ENCODE results near the gene ERMAP. TPM values are rescaled to one million over a fixed set of nuclear protein-coding genes. Genes with fewer than 3 reads are reported as not detected.
A peak's percentile ranks its signal among the peaks of the same experiment; 100 is the strongest.

Gene ERMAP
- 1 to 10 TPM; 1.4 to 6.5 (median 3.9) TPM for total RNA-seq

DNA sequence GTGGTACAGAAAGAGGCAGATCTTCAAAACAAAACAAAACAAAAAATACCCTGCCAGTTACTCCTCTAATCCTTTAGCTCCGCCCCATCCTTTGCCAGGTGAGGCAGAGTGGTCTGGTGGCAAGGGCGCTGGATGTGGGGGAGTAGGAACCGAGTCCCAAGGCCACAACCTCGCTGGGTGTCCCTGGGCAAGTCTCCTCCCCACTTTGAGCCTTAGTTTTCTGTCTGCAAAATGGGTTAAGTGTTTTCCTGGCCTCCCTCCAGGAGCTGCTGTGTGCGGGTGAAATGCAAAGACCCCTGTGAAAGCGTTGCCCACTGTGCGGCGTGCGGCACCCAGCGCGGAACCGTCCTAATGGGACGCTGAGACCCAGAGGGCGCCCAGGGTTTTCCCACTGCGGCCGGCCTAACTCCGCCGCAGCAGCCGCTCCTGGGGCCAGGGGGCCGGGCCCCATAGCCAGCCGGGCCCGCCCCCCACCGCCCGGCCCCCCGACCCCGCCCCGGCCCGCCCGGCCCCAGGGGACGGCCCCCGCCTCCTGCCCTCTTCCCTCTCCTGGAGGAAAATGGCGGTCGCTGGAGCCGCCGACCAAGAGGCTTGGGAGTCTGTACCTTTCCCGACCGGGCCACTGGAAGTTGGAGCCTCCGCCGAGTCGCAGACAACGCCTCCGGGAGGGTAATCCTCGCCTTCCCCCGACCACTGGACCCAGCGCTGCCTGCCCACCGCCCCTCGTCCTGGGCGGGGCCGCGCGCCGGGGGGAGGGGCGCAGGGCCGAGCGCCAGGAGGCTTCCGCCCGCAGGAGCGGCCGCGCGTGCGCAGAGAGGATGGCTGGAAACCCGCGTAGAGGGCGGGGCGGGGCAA, at the start of gene ERMAP, which contains the start of gene SVBP:
Gene ERMAP, plus strand, starts transcription at position 538 of the 855 bp plus-strand sequence. CDS start 13,327 bp downstream, outside the sequence.
Gene SVBP, minus strand, starts transcription at position 813 of the 855 bp plus-strand sequence. CDS start 853 bp downstream, outside the sequence.
- Histone ChIP-seq H3K27ac (peak within 1 kb of the TSS; percentile 88 to 100 (median 96)), H3K4me3 (peak within 1 kb of the TSS; percentile 65 to 95 (median 76)), H3K9me3 (no peaks in the 10 kb centered on the region), H3K4me1 (peaks cover 2 to 20% of the 10 kb centered on the region in 2 donors), H3K36me3 (no peaks in the 10 kb centered on the region), H3K27me3 (no peaks in the 10 kb centered on the region)
- TF ChIP-seq, protein P1, sequence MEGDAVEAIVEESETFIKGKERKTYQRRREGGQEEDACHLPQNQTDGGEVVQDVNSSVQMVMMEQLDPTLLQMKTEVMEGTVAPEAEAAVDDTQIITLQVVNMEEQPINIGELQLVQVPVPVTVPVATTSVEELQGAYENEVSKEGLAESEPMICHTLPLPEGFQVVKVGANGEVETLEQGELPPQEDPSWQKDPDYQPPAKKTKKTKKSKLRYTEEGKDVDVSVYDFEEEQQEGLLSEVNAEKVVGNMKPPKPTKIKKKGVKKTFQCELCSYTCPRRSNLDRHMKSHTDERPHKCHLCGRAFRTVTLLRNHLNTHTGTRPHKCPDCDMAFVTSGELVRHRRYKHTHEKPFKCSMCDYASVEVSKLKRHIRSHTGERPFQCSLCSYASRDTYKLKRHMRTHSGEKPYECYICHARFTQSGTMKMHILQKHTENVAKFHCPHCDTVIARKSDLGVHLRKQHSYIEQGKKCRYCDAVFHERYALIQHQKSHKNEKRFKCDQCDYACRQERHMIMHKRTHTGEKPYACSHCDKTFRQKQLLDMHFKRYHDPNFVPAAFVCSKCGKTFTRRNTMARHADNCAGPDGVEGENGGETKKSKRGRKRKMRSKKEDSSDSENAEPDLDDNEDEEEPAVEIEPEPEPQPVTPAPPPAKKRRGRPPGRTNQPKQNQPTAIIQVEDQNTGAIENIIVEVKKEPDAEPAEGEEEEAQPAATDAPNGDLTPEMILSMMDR (IDR thresholded peaks at IDR 0.05 in 4 of 5, conservative IDR thresholded peaks at IDR 0.05 in 1 of 5): no peak
- TF ChIP-seq POLR2A (IDR thresholded peaks at IDR 0.05): no peak
- intact Hi-C loops (cut with DNase I; ENCODE audit: low total_unique reads): loop anchor here (1.0 to 10.0 kb wide), 5 partner anchors 29 to 354 kb away; partner anchors contain the start of genes C1orf50, CCDC30, P3H1 and ZNF691
- ATAC-seq: peak; percentile 97
- DNase-seq: peak; percentile 84 to 87
- in situ Hi-C loops (cut with MboI; ENCODE audit: low sequenced_read_pairs in 4 of 4): no loop called here

DNA sequence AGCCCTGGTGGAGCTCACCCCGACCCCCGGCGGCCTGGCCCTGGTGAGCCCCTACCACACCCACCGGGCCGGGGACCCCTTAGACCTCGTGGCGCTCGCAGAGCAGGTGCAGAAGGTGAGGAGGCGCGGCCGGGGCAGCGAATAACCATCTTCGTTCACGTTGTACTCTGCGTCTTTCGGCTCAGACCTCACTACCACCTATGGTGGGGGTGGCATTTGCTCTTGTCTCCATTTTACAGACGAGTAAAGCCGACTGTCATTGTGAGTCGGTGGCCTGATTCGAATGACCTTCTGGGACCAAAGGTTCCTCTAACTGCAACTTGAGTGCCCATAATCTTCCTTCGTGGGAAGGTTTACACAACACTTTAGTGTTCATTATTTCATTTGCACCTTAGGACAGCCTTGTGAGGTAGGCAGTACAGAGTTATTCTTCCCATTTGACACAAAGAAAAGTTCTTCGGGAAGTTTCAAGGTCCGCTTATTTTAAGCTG, 49.4 kb upstream of the ERMAP start:
- Histone ChIP-seq H3K36me3 (no peaks in the 10 kb centered on the region), H3K9me3 (no peaks in the 10 kb centered on the region), H3K27me3 (no peaks in the 10 kb centered on the region), H3K4me3 (peak overlapping the region; percentile 75 to 99 (median 94)), H3K27ac (peak overlapping the region; percentile 92 to 96 (median 95)), H3K4me1 (peaks cover 34 to 39% of the 10 kb centered on the region in 2 donors)
- no peak for TF ChIP-seq POLR2A (IDR thresholded peaks at IDR 0.05)
- TF ChIP-seq, protein P1 (IDR thresholded peaks at IDR 0.05 in 4 of 5, conservative IDR thresholded peaks at IDR 0.05 in 1 of 5): no peak
- in situ Hi-C loops (cut with MboI; ENCODE audit: low sequenced_read_pairs in 4 of 4) (loop anchor here in 2 of 4 donors (10.0 to 25.0 kb wide), 3 partner anchors 83 to 430 kb away; partner anchors contain the start of genes FOXJ3 (in 1 of the 2) and YBX1 (in 1 of the 2)), intact Hi-C loops (cut with DNase I; ENCODE audit: low total_unique reads) (loop anchor here (1.0 to 10.0 kb wide), 7 partner anchors 50 to 433 kb away; partner anchors contain the start of genes CCDC30, CFAP57, EBNA1BP2 and ERMAP)
- DNase-seq (no peak), ATAC-seq (peak; percentile 46 to 52)

DNA sequence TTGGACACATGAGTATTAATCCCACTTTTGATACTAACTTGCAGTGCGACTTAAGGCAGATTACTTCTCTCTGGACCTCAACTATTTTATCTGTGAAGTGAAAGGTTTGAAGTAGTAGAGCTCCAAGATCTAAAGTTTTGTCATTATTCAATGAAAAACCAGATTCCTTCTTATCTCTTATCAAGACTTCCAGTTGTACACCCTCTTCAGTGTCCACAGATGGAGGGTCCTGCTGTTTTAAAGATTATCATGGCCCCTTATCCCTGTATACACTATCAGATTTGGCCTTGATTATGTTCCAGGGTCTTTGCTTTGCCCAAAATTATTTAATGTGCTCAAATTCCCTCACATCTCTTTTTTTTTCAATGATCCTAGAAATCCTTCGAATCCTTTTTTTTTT, 48.8 kb upstream of the ERMAP start:
- intact Hi-C loops (cut with DNase I; ENCODE audit: low total_unique reads) (loop anchor here (5.0 to 10.0 kb wide), 4 partner anchors 86 to 433 kb away; partner anchors contain the start of genes CFAP57, EBNA1BP2, FOXJ3 and PPIH), in situ Hi-C loops (cut with MboI; ENCODE audit: low sequenced_read_pairs in 4 of 4) (loop anchor here in 2 of 4 donors (10.0 to 25.0 kb wide), 3 partner anchors 83 to 431 kb away; partner anchors contain the start of genes FOXJ3 (in 1 of the 2) and YBX1 (in 1 of the 2))
- Histone ChIP-seq H3K4me1 (peaks cover 34 to 40% of the 10 kb centered on the region in 2 donors), H3K27ac (peak overlapping the region in 3 of 4 donors; percentile 92 to 96 (median 94)), H3K36me3 (no peaks in the 10 kb centered on the region), H3K9me3 (no peaks in the 10 kb centered on the region), H3K27me3 (no peaks in the 10 kb centered on the region), H3K4me3 (peak overlapping the region; percentile 75 to 99 (median 94))
- ATAC-seq: no peak
- no peak for TF ChIP-seq POLR2A (IDR thresholded peaks at IDR 0.05)
- TF ChIP-seq, protein P1 (IDR thresholded peaks at IDR 0.05 in 4 of 5, conservative IDR thresholded peaks at IDR 0.05 in 1 of 5): no peak
- DNase-seq: no peak

DNA sequence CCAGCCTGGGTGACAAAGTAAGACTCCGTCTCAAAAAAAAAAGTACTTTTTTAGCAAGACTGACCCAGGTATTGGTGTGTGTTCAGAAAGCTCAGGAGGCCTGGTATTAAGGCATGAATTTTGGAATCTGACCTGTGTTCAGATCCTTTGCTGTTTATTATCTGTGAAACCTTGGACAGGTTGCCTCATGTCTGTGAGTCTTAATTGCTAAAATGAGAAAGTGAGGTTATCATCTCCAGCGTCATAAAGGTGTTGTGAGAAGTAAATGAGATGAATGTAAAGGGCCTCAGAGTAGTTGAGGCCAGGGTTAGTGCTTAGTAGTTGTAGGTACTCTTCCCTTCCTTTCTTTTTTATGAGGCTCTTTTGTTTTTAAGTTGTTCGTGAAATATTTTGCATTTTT, 47.1 kb upstream of the ERMAP start:
- ATAC-seq: no peak
- TF ChIP-seq POLR2A (IDR thresholded peaks at IDR 0.05): no peak
- TF ChIP-seq, protein P1 (IDR thresholded peaks at IDR 0.05 in 4 of 5, conservative IDR thresholded peaks at IDR 0.05 in 1 of 5): no peak
- DNase-seq: no peak
- Histone ChIP-seq H3K36me3 (peaks cover 0 to 12% of the 10 kb centered on the region in 2 donors), H3K4me3 (no peak overlapping the region), H3K9me3 (no peaks in the 10 kb centered on the region), H3K27me3 (no peaks in the 10 kb centered on the region), H3K27ac (no peak overlapping the region), H3K4me1 (peaks cover 31 to 33% of the 10 kb centered on the region in 2 donors)
- in situ Hi-C loops (cut with MboI; ENCODE audit: low sequenced_read_pairs in 4 of 4) (loop anchor here in 3 of 4 donors (10.0 to 25.0 kb wide), 4 partner anchors 85 to 433 kb away; partner anchors contain the start of genes FOXJ3 (in 1 of the 3) and YBX1 (in 1 of the 3)), intact Hi-C loops (cut with DNase I; ENCODE audit: low total_unique reads) (loop anchor here (5.0 to 10.0 kb wide), 4 partner anchors 88 to 435 kb away; partner anchors contain the start of genes CFAP57, EBNA1BP2, FOXJ3 and PPIH)

Data from gastrocnemius medialis (tissue), 4 donors.